Body of pancreas (tissue), 4 donors: ENCODE data around the gene TENM3.

Source experiments
- CTCF ChIP-seq, 7 experiments: fragments of 450-650 bp in 4 of 7; fragments of 200-600 bp in 3 of 7; sonication (generic) in 3 of 7; IDR thresholded peaks; one replicate each; pipeline ENCODE4 v1.5.1; 2016 to 2019; ENCODE audit warnings: antibody characterized with exemption in 7 of 7
- POLR2A ChIP-seq, 3 donors: fragments of 450-650 bp; IDR thresholded peaks; one replicate each; pipeline ENCODE4 v1.6.1; 2016; ENCODE audit warnings: antibody characterized with exemption in 3 of 3, mild to moderate bottlenecking in 2 of 3

GRCh38 chr4:182848685-182849084 is 605.5 kb downstream of the TENM3 start:
- TF ChIP-seq CTCF (IDR thresholded peaks at IDR 0.05) (no peak), POLR2A (IDR thresholded peaks at IDR 0.05) (no peak)
